HS-5 (cell line): ENCODE results near the gene SMG1.
"Not testable (repeated sequence)": the region's sequence is repeated elsewhere in the genome, so short reads cannot be mapped to it uniquely, and the experiment has no call there.

Experiments used
- DNase-seq: peaks from one replicate; pipeline ENCODE4 v3.0.0-alpha.2; 2012; ENCODE audit warnings: low read depth

Gene SMG1

DNA sequence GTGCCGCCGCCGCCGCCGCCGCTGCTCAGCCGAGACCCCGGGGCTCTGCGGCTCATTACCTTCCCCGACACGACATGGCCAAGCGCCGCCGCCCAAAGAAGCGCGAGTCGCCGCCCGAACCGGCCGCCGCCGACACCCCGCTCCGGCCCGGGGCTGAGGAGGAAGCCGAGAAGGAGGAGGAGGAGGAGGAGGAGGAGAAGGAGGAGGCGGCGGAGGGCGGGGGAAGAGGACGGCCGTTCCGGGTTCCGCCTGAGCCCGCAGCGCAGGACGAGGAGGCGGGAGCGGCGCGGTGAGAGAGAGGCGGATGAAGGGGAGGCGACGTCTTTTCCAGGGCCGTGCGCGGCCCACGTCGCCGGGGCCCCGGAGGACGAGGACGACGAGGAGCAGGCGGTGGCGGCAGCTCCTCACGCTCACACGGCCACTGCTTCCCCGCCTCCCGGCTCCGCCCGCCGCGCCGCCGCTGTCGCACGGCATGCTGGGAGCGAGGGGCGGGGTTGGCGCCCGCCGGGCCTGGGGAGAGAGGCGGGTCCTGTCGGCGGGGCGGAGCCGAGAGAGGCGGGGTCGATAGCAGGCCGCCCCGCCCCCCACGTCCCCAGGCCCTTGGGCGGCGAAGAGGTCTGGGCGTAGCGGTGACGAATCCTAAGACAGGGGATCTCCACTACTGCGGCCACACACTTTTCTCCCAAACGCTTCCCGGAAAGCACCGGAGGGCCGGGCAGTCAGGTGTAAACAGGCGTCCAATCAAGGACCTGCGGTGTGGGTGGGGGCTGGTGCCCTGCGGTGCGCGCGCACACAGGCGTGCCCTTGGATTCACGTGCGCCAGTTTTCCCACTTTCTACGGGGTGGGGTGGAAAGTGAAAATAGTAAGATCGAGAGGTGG is at the start of gene SMG1:
TSS of gene SMG1 (minus strand) at position 423 of the 880 bp plus-strand sequence. CDS start at position 56, 367 bp downstream.
- DNase-seq = peak; percentile 93

GRCh38 chr16:18975109-18975508 is 48.9 kb upstream of the SMG1 start:
- no peak for DNase-seq

DNA sequence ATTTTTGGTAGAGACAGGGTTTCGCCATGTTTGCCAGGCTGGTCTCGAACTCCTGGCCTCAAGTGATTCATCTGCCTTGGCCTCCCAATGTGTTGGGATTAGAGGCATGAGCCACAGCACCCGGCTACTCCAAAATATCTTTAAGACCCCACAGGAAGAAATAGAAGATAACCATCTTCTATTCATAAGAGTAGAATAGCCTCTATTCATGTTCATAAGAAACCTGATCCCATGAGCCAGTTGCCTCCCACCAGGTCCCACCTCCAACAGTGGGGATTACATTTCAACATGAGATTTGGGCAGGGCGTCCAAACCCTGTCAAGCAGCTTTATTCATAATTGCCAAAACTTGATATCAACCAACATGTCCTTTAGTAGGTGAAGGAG is 43.6 kb upstream of the SMG1 start:
- no peak for DNase-seq

DNA sequence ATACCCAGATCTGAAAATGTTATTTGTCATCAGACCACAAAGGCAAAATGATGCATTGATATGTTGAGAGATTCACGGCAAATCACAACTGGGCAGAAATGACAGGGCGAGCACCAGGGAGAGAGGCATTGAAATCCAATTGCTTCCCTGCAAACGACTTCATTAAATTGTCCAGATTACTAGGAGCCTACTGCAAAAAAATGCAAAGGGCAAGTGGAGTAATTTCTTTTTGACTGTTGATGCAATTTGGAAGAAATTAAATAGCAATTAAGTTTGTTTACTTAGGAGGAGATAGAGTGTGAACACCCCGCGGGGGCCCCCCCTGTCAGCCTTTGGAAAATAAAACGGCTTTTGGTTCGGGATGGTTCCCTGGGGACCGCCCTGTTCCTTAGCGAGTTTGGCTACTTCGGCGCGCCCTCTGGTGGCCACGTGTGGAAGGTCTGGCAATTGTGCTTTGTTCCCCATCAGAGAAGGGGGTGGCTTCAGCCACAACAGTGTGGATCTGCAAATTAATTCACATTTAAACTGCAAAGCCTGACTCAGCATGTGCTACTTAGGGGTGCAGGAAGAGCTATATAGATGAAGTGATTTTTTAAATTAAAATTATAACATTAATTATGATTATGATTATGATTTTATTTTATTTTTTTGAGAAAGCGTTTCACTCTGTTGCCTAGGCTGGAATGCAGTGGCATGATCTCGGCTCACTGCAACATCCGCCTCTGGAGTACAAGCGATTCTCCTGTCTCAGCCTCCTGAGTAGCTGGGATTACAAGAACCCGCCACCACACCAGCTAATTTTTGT is 43.0 kb upstream of the SMG1 start:
- peak; percentile 29 for DNase-seq

DNA sequence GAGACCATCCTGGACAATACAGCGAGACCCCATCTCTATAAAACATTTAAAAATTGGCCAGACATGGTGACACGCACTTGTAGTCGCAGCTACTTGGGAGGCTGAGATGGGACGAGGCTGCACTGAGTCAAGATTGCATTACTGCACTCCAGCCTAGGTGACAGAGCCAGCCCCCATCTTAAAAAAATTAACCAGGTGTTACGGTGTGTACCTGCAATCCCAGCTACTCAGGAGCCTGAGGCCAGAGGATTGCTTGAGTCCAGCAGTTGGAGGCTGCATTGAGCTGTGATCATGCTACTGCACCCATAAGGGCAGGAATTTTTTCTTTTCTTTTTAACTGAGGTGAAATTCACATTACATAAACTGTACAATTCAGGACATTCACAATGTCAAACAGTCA is 40.6 kb upstream of the SMG1 start:
- DNase-seq = no peak

DNA sequence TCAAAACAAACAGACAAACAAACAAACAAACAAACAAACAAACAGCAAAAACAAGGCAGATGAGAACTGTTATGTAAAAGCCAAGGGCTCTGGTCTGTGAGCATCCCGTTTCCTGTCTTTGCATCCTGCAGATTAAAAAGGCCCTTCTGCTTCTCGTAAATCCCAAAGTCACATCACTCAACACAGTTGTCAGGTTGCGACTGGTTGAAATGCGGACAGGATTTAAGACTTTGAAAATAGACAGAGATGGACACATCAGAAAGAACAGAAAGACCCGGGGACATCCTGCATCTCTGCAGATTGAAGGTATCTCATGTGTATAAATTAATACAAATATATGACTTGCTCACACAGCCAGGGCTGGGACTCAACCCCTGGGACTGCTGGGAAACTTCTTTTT is 39.3 kb upstream of the SMG1 start:
- no peak for DNase-seq

DNA sequence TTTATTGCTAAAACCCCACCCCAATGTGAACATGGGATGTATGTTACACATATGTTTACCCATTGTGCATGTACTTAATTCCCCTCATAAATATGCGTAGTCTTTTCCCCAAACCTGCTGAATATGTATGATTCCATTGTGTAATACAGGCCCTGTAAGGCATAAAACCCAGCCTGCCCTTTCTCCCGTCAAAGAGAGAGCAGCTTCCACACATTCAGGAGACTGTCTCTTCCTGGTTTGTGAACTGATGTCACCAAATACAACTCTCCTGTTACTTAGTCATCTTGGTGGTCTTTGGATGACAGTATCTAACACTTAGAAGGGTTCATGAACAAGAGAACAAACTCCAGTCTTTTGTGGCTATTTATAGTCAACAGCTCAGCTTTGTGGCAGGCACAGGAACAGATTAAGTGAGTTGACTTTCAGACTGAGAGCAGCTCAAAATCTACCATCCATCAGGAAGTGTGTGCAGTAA is 32.9 kb upstream of the SMG1 start:
- DNase-seq = no peak

DNA sequence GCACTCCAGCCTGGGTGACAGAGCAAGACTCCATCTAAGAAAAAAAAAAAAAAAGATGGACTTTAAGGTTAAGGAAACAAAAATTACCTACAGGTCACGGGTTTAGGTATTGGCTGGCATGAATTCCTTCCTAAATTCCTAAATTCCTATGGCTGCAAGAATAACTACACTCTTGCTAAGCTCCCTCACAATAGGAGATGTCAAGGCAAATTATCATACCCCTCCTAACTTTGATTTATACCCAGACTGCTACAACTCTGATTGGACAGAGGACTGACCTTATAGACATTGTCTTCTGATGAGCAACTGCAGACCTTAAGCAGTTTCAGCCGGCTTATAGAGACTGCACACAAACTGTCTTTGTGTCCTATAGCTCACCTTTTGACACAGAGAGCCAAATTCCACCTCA is 32.4 kb upstream of the SMG1 start:
- DNase-seq = no peak

DNA sequence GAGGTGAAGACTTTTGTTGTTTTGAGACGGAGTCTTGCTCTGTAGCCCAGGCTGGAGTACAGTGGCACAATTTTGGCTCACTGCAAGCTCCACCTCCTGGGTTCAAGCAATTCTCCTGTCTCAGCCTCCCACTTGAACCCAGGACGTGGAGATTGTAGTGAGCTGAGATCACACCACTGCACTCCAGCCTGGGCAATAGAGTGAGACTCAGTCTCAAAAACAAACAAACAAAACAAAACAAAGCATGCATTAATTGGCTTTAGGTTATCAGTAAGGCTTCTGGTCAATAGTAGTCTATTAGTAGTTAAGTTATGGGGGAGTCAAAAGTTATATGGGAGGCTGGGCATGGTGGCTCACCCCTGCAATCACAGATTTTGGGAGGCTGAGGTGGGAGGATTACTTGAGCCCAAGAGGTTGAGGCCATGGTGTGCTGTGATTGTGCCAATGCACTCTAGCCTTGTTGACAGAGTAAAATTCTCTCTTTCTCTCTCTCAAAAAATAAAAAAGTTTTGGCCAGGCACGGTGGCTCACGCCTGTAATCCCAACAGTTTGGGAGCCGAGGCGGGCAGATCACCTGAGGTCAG is 30.5 kb upstream of the SMG1 start:
- DNase-seq = not testable (repeated sequence)

DNA sequence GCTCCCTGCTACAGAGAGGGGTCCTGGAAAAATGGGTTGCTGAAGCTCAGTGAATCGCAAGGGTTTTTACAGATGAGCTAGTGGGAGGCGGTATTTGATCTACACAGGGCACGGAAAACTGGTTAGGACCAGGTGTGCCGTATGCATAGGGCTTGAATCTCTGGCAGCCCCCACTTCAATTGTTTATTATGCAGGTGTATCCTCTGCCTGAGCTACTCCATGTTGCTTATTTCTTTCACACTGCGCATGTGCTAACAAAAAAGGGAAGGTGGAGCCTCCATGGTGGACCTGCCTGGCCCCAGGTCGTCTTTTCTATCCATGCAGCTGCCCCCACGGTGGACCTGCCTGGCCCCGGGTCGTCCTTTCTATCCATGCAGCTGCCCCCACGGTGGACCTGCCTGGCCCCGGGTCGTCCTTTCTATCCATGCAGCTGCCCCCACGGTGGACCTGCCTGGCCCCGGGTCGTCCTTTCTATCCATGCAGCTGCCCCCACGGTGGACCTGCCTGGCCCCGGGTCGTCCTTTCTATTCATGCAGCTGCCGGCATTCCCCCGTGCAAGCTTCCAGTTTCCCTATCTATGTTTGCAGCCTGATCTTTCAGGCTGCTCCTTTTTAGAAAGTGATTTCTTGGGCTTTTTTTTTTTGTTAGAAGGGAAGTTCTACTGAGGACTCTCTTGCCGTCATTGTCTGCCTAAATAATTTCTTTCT is 29.8 kb upstream of the SMG1 start:
- DNase-seq = not testable (repeated sequence)

DNA sequence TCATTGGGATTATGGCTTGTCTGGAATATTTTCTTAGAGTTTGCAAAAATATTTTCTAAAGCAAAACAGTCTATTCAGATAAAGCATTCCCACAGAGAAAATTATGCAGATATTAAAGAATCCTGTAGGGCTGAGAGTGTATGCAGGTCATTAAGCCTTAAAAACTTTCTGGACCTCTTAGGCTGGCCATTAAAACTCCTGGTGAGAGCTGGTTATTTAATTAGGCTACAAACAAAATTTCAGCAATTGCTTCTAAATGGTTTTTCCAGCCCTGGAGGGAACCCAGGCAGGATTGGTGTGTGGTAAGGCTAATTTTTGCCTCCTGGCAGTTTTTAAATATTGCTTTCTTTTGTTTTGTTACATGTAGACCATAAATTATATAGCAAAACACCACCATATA is 27.3 kb upstream of the SMG1 start:
- DNase-seq = no peak

DNA sequence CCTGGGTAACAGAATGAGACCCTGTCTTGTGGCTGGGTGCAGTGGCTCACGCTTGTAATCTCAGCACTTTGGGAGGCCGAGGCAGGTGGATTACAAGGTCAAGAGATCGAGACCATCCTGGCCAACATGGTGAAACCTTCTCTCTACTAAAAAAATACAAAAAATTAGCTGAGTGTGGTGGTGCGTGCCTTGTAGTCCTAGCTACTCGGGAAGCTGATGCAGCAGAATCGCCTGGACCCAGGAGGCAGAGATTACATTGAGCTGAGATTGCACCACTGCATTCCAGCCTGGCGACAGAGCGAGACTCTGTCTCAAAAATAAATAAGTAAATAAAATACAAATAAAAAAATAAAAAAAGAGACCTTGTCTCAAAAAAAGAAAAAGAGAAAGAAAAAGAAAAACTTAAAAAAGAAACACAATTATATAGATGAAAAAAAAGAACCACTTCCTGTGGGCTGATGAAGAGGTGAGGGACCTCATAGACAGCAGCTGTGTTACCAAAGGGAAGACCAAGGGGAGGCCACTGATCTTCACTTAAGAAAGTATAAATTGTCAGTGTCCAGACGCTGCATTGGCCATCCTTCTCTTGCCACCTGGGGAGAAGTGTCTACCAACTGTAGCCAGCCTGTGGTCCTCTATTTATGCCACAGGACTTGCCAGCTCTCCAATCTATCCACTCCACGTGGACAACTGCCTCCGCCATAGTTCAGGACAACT is 24.4 kb upstream of the SMG1 start:
- DNase-seq = no peak

GRCh38 chr16:18948372-18949020 is 22.3 kb upstream of the SMG1 start:
- DNase-seq = no peak

GRCh38 chr16:18945233-18945632 is 19.0 kb upstream of the SMG1 start:
- DNase-seq = no peak

GRCh38 chr16:18943414-18943813 is 17.2 kb upstream of the SMG1 start:
- DNase-seq = no peak

DNA sequence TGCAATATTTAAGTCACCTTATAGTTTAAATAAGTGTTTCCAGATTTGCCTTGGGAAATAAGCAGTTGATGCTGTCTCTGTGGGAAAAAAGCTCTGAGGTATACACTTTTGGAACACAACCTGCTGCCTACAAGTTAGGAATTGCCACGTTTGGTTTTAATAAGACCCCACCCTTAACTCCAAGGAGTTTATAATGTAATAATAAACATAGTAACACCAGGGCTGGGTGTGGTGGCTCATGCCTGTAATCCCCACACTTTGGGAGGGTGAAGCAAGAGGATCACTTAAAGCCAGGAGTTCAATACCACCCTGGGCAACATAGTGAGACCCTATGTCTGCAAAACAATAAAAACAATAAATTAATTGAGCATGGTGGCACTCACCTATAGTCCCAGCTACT is 15.9 kb upstream of the SMG1 start:
- no peak for DNase-seq

- DNase-seq = no peak
These were observed 15.3 kb upstream of the SMG1 start for GRCh38 chr16:18941471-18941870.

GRCh38 chr16:18938986-18939385 is 12.8 kb upstream of the SMG1 start:
- no peak for DNase-seq

DNA sequence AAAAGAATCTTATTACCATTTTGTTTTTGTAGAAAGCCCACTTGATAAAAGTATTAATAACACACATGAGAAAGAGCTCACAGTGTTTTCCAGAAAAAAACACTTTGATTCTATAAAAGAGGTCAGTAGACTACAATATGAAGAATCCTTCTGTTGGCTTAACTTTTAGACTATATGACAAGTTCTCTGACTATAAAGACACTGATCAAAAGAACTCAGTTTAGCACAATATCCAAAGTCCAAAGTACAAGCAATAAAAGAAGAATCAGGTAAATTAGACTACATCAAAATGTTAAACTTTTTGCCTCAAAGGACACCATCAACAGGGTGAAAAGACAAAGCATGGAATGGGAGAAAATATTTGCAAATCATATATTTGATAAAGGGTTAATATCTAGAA is 11.2 kb upstream of the SMG1 start:
- DNase-seq = no peak

GRCh38 chr16:18936727-18937340 is 10.6 kb upstream of the SMG1 start:
- DNase-seq = no peak
